ENCODE data around the gene GSTP1. TPM values are rescaled to one million over a fixed set of nuclear protein-coding genes. Genes with fewer than 3 reads are reported as not detected.

Gene GSTP1
- total and polyA plus RNA-seq, 4 donors: 632 to 2,206 (median 1,023) TPM

- no peak for ATAC-seq (ENCODE audit: insufficient read depth, low FRiP score)
- no peak overlapping the region for H3K4me3 ChIP-seq
- H3K36me3 ChIP-seq (ENCODE audit: control insufficient read depth in 4 of 4, insufficient read depth in 4 of 4, low read length in 4 of 4): no peaks in the 10 kb centered on the region
- DNase-seq: peak in 1 of 3 donors; percentile 39
- H3K4me1 ChIP-seq (ENCODE audit: control insufficient read depth in 5 of 5, insufficient read depth in 5 of 5, low read length in 5 of 5): peaks cover 0 to 8% (median 4%) of the 10 kb centered on the region in 5 donors
- no peaks in the 10 kb centered on the region for H3K9me3 ChIP-seq (ENCODE audit: control insufficient read depth in 4 of 4, insufficient read depth in 3 of 4, low read length in 3 of 4)
- WGBS, 2 donors: 77 to 79% methylated on average over 12 of the region's 12 CpGs
- no peak overlapping the region for H3K9ac ChIP-seq (ENCODE audit: insufficient read depth in 1 of 2, low read length in 2 of 2)
- TF ChIP-seq CTCF (IDR thresholded peaks at IDR 0.05; ENCODE audit: control extremely low read depth, extremely low read depth): no peak
- H3K27me3 ChIP-seq (ENCODE audit: control insufficient read depth in 3 of 3, insufficient read depth in 3 of 3, low read length in 2 of 3): no peaks in the 10 kb centered on the region
- H3K27ac ChIP-seq (ENCODE audit: low read depth in 1 of 2, low read length in 1 of 2): no peak overlapping the region
Observed at GRCh38 chr11:67632175-67632981, 48.8 kb downstream of the GSTP1 start.

- H3K27ac ChIP-seq (ENCODE audit: low read depth in 1 of 2, low read length in 1 of 2): no peak overlapping the region
- H3K27me3 ChIP-seq (ENCODE audit: control insufficient read depth in 3 of 3, insufficient read depth in 3 of 3, low read length in 2 of 3): no peaks in the 10 kb centered on the region
- H3K4me1 ChIP-seq (ENCODE audit: control insufficient read depth in 5 of 5, insufficient read depth in 5 of 5, low read length in 5 of 5): peaks cover 0 to 8% (median 4%) of the 10 kb centered on the region in 5 donors
- no peak for TF ChIP-seq CTCF (IDR thresholded peaks at IDR 0.05; ENCODE audit: control extremely low read depth, extremely low read depth)
- no peak overlapping the region for H3K4me3 ChIP-seq
- H3K9me3 ChIP-seq (ENCODE audit: control insufficient read depth in 4 of 4, insufficient read depth in 3 of 4, low read length in 3 of 4): no peaks in the 10 kb centered on the region
- no peak overlapping the region for H3K9ac ChIP-seq (ENCODE audit: insufficient read depth in 1 of 2, low read length in 2 of 2)
- WGBS, 2 donors: 90 to 91% methylated on average over 30 of the region's 30 CpGs
- no peak for ATAC-seq (ENCODE audit: insufficient read depth, low FRiP score)
- DNase-seq: no peak
- no peaks in the 10 kb centered on the region for H3K36me3 ChIP-seq (ENCODE audit: control insufficient read depth in 4 of 4, insufficient read depth in 4 of 4, low read length in 4 of 4)
Observed at GRCh38 chr11:67632982-67633755, 49.6 kb downstream of the GSTP1 start.

- Histone ChIP-seq H3K27me3 (ENCODE audit: control insufficient read depth in 3 of 3, insufficient read depth in 3 of 3, low read length in 2 of 3) (no peaks in the 10 kb centered on the region), H3K9ac (ENCODE audit: insufficient read depth in 1 of 2, low read length in 2 of 2) (no peak overlapping the region), H3K4me1 (ENCODE audit: control insufficient read depth in 5 of 5, insufficient read depth in 5 of 5, low read length in 5 of 5) (peaks cover 0 to 8% (median 4%) of the 10 kb centered on the region in 5 donors), H3K9me3 (ENCODE audit: control insufficient read depth in 4 of 4, insufficient read depth in 3 of 4, low read length in 3 of 4) (no peaks in the 10 kb centered on the region), H3K27ac (ENCODE audit: low read depth in 1 of 2, low read length in 1 of 2) (no peak overlapping the region), H3K36me3 (ENCODE audit: control insufficient read depth in 4 of 4, insufficient read depth in 4 of 4, low read length in 4 of 4) (no peaks in the 10 kb centered on the region), H3K4me3 (no peak overlapping the region)
- no peak for TF ChIP-seq CTCF (IDR thresholded peaks at IDR 0.05; ENCODE audit: control extremely low read depth, extremely low read depth)
- DNase-seq (no peak), ATAC-seq (ENCODE audit: insufficient read depth, low FRiP score) (no peak)
- WGBS, 2 donors: 81 to 87% methylated on average over 22 of the region's 22 CpGs
Observed at GRCh38 chr11:67633758-67634365, 50.2 kb downstream of the GSTP1 start.
